NCI-H1092 treated with DMSO at 0.1 percent for 48 hours (cell line): ENCODE results near the gene ZNHIT1.
"Not testable (repeated sequence)": the region's sequence is repeated elsewhere in the genome, so short reads cannot be mapped to it uniquely, and the experiment has no call there.

Source experiments
- DNase-seq: peaks from one replicate; lab custom pipeline; 2025; lab: John Stamatoyannopoulos, UW

Gene ZNHIT1

GRCh38 chr7:101241443-101242349, 23.7 kb downstream of the ZNHIT1 start:
- DNase-seq, result no peak

GRCh38 chr7:101243646-101244374, 25.8 kb downstream of the ZNHIT1 start:
- no peak for DNase-seq

GRCh38 chr7:101244375-101245146, 26.6 kb downstream of the ZNHIT1 start, which contains the start of gene FIS1:
Gene FIS1 (minus strand): TSS chr7:101245081. CDS start chr7:101245004, 77 bp downstream.
- peak; percentile 97 for DNase-seq

- DNase-seq, result no peak
Measured at GRCh38 chr7:101245147-101245668, 27.2 kb downstream of the ZNHIT1 start.

GRCh38 chr7:101248276-101248675, 30.3 kb downstream of the ZNHIT1 start:
- DNase-seq, result no peak

GRCh38 chr7:101250324-101250723, 32.4 kb downstream of the ZNHIT1 start:
- DNase-seq, result no peak

- DNase-seq, result peak; percentile 97
Measured at GRCh38 chr7:101251871-101252659, 34.1 kb downstream of the ZNHIT1 start.

- not testable (repeated sequence) for DNase-seq
Measured at GRCh38 chr7:101253199-101253598, 35.2 kb downstream of the ZNHIT1 start.

GRCh38 chr7:101255796-101256195, 37.8 kb downstream of the ZNHIT1 start:
- DNase-seq, result no peak

- no peak for DNase-seq
Measured at GRCh38 chr7:101258243-101258731, 40.3 kb downstream of the ZNHIT1 start.

GRCh38 chr7:101264102-101264706, 46.2 kb downstream of the ZNHIT1 start:
- not testable (repeated sequence) for DNase-seq

- DNase-seq, result no peak
Measured at GRCh38 chr7:101265622-101266516, 47.9 kb downstream of the ZNHIT1 start.

- DNase-seq, result no peak
Measured at GRCh38 chr7:101269664-101270063, 51.7 kb downstream of the ZNHIT1 start.

- DNase-seq, result no peak
Measured at GRCh38 chr7:101271021-101271420, 53.1 kb downstream of the ZNHIT1 start.

GRCh38 chr7:101273206-101273605, 55.2 kb downstream of the ZNHIT1 start:
- DNase-seq, result no peak
